Dedifferentiated amniotic fluid mesenchymal stem cell (primary cell): ENCODE data around the gene ZNF69.
"Not testable (repeated sequence)": the region's sequence is repeated elsewhere in the genome, so short reads cannot be mapped to it uniquely, and the experiment has no call there.

Experiments used
- DNase-seq: peaks from one replicate; pipeline ENCODE4 v3.0.0-alpha.2; 2016; ENCODE audit errors: extremely low spot score

ZNF69 gene

GRCh38 chr19:11894851-11895250, 7.3 kb downstream of the ZNF69 start:
- no peak for DNase-seq

GRCh38 chr19:11902228-11902627, 14.6 kb downstream of the ZNF69 start:
- DNase-seq, result no peak

GRCh38 chr19:11905928-11906327, 18.3 kb downstream of the ZNF69 start:
- no peak for DNase-seq

GRCh38 chr19:11911937-11912336, 24.4 kb downstream of the ZNF69 start:
- DNase-seq, result not testable (repeated sequence)

GRCh38 chr19:11914417-11915051, 27.0 kb downstream of the ZNF69 start:
- DNase-seq, result not testable (repeated sequence)

GRCh38 chr19:11921852-11922495, 34.4 kb downstream of the ZNF69 start:
- no peak for DNase-seq

- DNase-seq, result peak; percentile 91
These were observed 37.5 kb downstream of the ZNF69 start, which contains the start of gene ZNF700 for GRCh38 chr19:11924886-11925650. Gene ZNF700 (plus strand): TSS chr19:11925107. CDS start chr19:11925211, 104 bp downstream.

GRCh38 chr19:11925651-11926187, 38.1 kb downstream of the ZNF69 start:
- not testable (repeated sequence) for DNase-seq

GRCh38 chr19:11927227-11927626, 39.6 kb downstream of the ZNF69 start:
- no peak for DNase-seq

GRCh38 chr19:11931051-11931450, 43.5 kb downstream of the ZNF69 start:
- DNase-seq, result no peak

- peak; percentile 28 for DNase-seq
These were observed 43.9 kb downstream of the ZNF69 start for GRCh38 chr19:11931513-11931912.

GRCh38 chr19:11935829-11936228, 48.2 kb downstream of the ZNF69 start:
- not testable (repeated sequence) for DNase-seq

GRCh38 chr19:11938383-11938782, 50.8 kb downstream of the ZNF69 start:
- not testable (repeated sequence) for DNase-seq

GRCh38 chr19:11941361-11941887, 53.8 kb downstream of the ZNF69 start:
- not testable (repeated sequence) for DNase-seq

GRCh38 chr19:11942008-11942842, 54.6 kb downstream of the ZNF69 start:
- DNase-seq, result no peak

GRCh38 chr19:11942843-11943108, 55.2 kb downstream of the ZNF69 start:
- DNase-seq, result no peak

- DNase-seq, result no peak
These were observed 57.1 kb downstream of the ZNF69 start for GRCh38 chr19:11944656-11945055.

GRCh38 chr19:11948646-11949045, 61.1 kb downstream of the ZNF69 start:
- DNase-seq, result no peak

- DNase-seq, result no peak
These were observed 61.6 kb downstream of the ZNF69 start for GRCh38 chr19:11949201-11949600.

- not testable (repeated sequence) for DNase-seq
These were observed 62.1 kb downstream of the ZNF69 start for GRCh38 chr19:11949614-11950080.

GRCh38 chr19:11950312-11950711, 62.7 kb downstream of the ZNF69 start:
- DNase-seq, result no peak
